Umbilical cord (tissue), 2 donors: ENCODE results near the gene RBL2. TPM values are rescaled to one million over a fixed set of nuclear protein-coding genes. Genes with fewer than 3 reads are reported as not detected.
"Not testable (repeated sequence)": the region's sequence is repeated elsewhere in the genome, so short reads cannot be mapped to it uniquely, and the experiment has no call there.

Experiments
- DNase-seq: peaks from one replicate; pipeline ENCODE4 v3.0.0-alpha.2; 2015; ENCODE audit warnings: low spot score
- total RNA-seq: library from RNA; depleted of rRNA; stranded (reverse); fragments of >200 nt; gene quantifications from one replicate; pipeline ENCODE4 v1.2.3, GENCODE V29; 2014; ENCODE audit warnings: low replicate concordance; ENCODE audit not compliant: insufficient read depth

Gene RBL2, protein sequence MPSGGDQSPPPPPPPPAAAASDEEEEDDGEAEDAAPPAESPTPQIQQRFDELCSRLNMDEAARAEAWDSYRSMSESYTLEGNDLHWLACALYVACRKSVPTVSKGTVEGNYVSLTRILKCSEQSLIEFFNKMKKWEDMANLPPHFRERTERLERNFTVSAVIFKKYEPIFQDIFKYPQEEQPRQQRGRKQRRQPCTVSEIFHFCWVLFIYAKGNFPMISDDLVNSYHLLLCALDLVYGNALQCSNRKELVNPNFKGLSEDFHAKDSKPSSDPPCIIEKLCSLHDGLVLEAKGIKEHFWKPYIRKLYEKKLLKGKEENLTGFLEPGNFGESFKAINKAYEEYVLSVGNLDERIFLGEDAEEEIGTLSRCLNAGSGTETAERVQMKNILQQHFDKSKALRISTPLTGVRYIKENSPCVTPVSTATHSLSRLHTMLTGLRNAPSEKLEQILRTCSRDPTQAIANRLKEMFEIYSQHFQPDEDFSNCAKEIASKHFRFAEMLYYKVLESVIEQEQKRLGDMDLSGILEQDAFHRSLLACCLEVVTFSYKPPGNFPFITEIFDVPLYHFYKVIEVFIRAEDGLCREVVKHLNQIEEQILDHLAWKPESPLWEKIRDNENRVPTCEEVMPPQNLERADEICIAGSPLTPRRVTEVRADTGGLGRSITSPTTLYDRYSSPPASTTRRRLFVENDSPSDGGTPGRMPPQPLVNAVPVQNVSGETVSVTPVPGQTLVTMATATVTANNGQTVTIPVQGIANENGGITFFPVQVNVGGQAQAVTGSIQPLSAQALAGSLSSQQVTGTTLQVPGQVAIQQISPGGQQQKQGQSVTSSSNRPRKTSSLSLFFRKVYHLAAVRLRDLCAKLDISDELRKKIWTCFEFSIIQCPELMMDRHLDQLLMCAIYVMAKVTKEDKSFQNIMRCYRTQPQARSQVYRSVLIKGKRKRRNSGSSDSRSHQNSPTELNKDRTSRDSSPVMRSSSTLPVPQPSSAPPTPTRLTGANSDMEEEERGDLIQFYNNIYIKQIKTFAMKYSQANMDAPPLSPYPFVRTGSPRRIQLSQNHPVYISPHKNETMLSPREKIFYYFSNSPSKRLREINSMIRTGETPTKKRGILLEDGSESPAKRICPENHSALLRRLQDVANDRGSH
- 83.1 TPM for total RNA-seq

DNA sequence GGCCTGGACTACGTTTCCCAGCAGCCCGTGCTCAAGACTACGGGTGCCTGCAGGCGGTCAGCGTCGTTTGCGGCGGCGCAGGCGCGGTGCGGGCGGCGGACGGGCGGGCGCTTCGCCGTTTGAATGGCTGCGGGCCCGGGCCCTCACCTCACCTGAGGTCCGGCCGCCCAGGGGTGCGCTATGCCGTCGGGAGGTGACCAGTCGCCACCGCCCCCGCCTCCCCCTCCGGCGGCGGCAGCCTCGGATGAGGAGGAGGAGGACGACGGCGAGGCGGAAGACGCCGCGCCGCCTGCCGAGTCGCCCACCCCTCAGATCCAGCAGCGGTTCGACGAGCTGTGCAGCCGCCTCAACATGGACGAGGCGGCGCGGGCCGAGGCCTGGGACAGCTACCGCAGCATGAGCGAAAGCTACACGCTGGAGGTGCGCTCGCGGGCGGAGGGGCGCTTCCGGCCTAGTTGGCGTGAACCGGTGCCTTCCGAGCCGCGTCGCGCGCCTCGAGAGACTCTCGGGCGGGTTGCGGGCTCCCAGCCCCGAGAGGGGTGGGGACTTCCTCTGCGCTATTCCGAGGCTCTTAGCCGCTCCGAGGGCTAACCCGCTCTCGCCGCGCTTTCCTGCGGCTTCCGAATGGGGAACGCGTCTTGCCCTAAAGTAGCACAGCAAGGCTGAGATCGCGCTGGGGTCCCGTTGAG is at the start of gene RBL2:
TSS of gene RBL2 (plus strand) at position 95 of the 689 bp plus-strand sequence. CDS start at position 181, 86 bp downstream.
- peak; percentile 90 for DNase-seq

DNA sequence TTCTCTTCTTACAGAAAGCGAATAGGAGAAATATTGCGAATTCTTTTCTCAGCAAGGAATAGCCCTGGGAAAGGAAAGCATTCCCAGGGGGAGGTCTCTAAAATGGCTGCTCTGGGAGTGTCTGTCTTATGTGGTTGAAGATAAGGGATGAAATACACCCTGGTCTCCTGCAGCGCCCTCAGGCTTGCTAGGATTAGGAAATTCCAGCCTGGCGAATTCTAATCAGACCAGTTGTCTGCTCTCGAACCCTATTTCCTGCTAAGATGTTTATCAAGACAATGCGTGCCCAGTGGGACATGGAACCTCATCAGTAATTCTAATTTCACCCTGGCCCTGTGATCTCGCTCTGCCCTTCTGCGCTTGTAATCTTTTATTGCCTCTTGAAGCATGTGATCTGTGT is 49.7 kb upstream of the RBL2 start:
- DNase-seq, result not testable (repeated sequence)

DNA sequence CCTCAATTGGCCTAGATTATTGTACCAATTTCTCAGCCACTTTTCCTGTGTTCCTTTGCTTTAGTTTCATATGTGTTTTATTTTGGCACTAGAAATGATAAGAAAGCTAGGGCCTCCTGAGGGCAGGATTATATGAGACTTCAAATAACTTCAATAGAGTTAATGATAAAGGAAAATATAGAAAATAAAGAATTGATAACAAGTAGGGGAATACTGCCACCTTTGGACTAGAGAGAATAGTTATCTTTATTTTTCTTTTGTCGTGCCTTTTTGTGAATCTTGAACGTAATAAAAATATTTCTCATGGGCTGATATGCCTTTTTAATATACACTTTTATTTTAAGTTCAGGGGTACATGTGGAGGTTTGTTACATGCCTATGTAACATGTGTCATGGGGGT is 29.3 kb upstream of the RBL2 start:
- no peak for DNase-seq

DNA sequence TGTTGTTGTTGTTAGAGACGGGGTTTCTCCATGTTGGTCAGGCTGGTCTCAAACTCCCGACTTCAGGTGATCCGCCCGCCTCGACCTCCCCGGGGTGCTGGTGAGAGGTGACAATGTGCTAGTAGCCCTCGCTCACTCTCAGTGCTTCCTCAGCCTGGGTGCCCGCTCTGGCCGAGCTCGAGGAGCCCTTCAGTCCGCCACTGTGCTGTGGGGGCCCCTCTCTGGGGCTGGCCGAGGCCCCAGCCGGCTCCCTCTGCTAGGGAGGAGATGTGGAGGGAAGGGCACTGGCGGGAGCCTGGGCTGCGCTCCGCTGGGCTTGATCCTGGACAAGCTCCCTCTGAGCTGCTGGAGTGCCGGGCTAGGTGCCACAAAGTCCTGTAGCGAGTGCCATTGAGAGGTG is 21.7 kb upstream of the RBL2 start:
- no peak for DNase-seq

DNA sequence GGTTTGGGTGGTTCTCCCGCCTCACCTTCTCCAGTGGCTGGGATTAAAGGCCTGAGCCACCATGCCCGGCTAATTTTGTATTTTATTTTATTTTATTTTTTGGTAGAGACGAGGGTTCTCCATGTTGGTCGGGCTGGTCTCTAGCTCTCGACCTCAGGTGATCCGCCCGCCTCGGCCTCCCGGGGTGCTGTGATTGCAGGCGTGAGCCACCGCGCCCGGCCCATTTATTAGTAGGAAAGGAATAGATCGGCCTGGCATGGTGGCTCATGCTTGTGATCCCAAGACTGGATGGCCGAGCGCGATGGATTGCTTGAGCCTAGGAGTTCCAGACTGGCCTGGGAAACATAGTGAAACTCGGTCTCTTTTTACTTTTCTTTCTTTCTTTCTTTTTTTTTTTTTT is 20.4 kb upstream of the RBL2 start:
- no peak for DNase-seq

DNA sequence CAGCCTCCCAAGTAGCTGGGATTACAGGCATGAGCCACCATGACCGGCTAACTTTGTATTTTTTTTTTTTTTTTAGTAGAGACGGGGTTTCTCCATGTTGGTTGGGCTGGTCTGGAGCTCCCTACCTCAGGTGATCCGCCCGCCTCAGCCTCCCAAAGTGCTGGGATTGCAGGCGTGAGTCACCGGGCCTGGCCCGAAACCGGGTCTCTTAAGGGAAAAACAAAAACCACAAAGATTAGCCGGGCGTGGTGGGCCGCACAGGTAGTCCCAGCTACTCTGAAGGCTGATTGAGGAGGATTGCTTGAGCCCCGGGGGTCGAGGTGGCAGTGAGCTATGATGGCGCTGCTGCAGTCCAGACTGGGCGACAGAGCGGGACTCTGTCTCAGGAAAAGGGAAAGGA is 19.9 kb upstream of the RBL2 start:
- DNase-seq, result no peak

DNA sequence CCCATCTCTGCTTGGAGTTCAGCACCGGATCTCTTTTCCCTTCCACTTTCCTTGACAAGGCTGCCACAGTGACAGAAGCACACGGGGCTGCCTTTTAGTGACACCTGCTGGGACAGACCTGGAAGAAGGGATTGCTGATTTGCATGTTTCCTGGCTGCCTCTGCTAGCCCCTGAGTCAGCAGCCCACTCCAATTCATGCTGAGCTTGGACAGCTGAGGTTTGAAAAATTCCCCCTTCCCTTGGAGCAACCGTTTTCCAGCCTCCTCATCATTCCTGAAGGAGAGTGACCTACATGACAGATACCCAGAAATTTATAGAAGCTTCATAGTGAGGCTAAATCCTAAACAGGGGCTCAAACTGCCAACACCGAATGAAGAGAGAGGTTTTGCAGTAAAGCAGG is 18.8 kb upstream of the RBL2 start:
- DNase-seq, result no peak

DNA sequence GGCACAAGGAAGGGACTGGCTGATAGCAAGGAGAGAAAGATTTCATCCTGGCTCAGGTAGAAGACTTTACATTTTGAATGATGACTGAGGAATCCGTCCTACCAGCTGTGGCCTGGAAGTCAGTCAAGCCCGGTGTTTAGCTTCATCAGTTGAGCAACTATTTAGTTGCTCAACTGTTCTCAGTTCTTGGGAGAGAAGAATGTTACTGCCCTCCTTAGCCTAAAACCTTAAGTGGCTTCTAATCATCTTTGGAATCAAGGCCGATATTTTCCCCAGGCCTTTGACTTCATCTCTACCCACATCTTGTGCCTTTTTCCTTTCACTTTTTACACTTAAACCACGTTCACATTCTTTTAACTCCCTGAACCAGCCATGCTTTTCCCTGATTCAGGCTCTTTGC is 17.3 kb upstream of the RBL2 start:
- no peak for DNase-seq

DNA sequence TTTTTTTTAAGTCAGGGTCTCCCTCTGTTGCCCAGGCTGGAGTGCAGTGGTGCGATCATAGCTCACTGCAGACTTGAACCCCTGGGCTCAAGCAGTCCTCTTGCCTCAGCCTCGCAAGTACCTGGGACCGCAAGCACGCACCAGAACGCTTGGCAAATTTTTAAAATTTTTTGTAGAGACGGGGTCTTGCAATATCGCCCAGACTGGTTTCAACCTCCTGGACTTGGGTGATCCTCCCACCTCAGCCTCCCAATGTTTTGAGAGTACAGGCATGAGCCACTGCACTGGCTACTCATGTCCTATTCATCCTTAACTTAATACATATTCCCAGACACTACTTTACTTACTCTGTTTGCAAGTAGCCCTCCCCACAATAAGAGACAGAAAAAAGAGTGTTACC is 16.3 kb upstream of the RBL2 start:
- DNase-seq, result no peak

DNA sequence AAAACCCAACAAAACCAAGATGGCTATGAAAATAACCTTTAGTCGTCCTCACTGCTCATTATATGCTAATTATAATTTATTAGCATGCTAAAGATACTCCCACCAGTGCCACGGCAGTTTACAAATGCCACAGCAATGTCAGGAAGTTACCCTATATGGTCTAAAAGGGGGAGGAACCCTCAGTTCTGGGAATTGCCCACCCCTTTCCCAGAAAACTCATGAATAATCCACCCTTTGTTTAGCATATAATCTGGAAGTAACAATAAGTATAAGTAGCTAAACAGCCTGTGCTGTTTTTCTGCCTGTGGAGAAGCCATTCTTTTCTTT is 14.9 kb upstream of the RBL2 start:
- not testable (repeated sequence) for DNase-seq

DNA sequence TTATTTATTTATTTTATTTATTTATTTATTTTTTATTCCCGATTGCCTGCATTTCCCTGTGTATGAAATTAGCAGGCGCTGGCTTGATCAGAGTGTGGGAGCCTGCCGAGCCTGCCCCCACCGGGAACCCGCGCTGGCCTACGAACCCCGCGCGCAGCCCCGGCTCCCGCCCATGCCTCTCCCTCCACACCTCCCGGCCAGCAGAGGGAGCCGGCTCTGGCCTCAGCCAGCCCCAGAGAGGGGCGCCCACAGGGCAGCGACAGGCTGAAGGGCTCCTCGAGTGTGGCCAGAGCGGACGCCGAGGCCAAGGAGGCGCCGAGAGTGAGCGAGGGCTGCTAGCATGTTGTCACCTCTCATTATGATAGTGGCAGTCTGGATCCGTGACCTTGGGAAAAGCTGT is 13.0 kb upstream of the RBL2 start:
- no peak for DNase-seq

DNA sequence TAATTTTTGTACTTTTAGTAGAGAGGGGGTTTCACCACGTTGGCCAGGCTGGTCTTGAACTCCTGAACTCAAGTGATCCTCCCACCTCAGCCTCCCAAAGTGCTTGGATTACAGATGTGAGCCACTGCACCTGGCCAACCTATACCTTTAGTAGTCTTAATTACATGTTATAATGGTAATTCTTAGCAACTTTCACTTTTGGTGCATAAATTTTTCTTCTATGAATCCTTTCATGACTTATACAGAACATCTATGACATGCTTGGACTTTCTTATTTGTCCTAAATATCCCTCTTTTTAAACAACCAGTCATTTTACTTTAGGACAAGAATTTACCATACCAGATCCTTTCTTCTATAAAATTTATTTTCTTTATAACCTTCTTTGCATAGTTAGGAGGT is 10.3 kb upstream of the RBL2 start:
- DNase-seq, result not testable (repeated sequence)

DNA sequence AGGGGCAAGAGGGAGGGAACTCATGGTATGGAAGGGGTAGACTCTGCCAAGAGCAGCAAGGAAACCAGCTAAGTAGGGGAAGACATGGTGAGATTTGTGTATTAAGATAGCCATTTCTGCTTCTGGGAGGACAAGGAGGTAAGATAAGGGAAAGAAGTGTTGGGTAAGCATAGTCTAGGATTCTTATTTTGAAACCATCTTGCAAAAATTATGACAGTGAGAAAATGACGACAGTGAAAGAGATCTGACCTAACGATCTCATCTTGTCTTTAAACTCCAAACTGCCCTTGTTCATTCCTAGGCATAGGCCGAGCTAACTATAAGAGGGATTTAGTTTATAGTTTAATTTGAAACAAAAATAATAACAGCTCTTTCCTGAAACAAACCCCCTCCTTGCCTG is 5.6 kb upstream of the RBL2 start:
- no peak for DNase-seq

DNA sequence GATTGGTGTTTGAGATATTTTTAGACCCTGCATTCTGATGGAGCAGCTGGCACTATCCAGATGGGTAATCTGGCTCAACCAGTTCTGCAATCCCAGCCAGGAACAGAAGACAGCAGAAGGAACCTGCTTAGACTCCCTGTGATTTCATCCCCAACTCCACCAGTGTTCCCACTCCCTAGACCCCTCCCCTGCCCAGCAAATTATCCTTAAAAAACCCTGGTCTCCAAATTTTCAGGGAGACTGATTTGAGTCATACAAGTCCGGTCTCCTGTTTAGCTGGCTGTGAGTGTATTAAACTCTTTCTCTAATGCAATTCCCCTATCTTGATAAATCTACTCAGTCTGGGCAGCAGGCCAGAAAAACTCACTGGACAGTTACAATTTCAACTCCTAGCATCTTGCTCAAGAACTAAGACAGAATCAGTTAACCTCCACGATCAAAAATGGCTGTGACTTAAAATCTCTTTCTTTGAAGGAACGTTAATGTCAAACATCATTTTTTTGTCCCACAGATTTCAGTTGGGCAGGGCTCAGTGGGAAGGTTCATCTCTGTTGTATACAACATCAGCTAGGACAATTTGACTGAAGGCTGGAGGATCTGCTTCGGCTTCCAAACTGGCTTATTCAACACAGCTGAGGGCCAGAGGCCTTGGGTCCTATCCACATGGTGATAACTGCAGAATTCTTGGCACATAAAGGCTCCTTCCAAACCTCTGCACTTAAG is 4.9 kb upstream of the RBL2 start:
- DNase-seq, result peak; percentile 26

DNA sequence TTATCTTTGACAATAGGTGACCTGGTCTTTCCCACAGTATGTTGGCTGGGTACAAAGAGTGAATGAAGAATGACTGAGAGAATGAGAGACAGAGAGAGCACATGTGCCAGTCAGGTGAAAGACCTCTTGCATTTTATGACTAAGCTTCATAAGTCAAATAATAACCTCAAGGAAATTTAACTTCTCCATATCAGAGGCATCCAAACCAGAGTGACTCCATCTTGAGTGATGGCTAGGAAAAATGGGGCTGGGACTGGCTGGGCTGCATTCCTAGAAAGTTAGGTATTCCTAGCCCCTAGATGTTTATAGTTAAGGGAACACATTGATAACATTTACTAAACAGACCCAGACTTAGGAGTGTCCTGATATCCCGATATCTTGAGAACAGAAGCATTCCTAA is 3.9 kb upstream of the RBL2 start:
- DNase-seq, result no peak

DNA sequence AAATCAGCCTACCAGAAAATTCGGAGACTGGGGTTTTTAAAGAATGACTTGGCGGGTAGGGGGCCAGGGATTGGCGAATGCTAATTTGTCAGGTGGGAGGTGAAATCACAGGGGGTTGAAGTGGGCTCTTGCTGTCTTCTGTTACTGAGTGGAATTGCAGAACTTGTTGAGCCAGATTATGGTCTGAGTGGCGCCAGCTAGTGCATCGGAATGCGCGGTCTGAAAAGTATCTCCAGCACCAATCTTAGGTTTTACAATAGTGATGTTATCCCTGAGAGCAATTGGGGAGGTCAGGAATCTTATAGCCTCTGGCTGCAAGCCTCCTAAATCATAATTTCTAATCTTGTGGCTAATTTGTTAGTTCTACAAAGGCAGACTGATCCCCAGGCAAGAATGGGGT is 762 bp upstream of the RBL2 start:
- peak; percentile 72 for DNase-seq

DNA sequence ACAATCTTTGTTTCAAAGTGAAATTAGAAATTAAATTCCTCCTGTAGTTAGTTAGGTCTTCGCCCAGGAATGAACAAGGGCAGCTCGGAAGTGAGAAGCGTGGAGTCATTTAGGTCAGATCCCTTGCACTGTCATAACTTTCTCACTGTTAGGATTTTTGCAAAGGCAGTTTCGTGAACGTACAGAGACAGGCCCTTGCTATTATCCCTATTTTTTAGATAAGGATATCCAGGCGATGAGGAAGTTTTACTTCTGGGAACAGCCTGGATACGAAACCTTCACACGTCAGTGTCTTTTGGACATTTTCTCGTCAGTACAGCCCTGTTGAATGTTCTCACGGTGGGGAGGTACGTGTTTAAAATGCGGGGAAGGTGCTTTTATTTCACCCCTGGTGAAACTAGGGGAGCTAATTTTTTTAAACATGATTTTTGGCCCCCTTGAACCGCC is 318 bp upstream of the RBL2 start:
- no peak for DNase-seq

DNA sequence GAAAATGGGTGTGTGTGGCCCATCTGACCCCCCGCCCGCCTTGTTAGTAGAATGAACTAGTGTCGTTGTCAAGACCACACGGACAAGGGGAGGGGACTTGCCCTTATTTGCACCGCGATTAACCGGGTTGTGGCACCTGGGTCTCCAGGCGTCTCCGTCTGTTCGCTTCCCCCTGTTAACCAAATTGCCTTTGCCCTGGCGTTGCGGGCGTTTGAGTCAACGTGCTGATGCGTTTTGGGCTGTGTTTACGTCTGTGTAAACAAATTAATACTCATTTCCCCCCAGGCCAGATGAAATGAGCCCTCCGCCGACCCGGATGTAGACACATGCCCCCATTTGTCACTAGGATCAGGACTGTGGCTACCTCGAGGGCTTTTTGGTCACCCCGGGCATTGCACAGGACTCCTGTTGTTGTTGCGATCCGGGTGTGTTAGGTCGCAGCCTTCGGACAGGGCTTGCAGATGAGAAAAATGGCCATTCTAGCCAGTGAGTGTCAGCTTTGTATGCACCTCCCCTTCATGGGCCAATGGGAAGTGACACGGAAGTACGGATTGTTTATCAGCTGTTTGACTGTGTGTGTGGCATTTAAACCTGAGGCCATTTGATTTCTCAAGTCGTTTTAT is 906 bp downstream of the RBL2 start:
- DNase-seq, result peak; percentile 91

DNA sequence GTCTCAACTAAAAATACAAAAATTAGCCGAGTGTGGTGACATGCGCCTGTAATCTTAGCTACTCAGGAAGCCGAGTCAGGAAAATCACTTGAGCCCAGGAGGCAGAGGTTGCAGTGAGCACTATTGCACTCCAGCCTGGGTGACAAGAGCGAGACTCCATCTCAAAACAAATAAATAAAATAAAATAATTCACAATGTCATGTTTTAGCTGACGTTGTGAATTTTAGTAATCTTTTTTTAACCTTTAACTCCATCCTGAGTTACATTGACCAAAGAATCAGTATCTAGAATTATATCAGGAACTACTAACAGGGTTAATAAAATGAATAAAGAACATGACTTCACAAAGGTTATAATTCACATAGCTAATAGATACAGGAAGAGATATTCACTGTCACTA is 5.9 kb downstream of the RBL2 start:
- no peak for DNase-seq

DNA sequence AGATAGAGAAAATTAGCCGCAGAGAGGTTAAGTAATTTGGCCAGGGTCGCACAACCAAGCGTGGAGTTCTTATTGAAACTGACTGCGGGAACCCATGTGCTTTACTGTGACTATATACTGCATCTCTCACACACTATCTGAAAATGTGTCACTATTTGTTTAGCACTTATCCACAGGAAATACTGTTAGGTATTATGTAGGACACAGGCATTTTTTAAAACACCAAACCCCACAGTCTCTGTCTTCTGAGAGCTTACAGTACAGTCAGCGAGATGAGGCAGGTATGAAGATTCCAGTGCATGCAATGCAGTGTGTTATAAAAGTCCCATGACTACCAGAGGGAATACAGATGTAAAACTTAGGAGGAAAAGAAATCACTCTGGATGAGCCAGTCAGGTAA is 11.3 kb downstream of the RBL2 start:
- DNase-seq, result no peak

DNA sequence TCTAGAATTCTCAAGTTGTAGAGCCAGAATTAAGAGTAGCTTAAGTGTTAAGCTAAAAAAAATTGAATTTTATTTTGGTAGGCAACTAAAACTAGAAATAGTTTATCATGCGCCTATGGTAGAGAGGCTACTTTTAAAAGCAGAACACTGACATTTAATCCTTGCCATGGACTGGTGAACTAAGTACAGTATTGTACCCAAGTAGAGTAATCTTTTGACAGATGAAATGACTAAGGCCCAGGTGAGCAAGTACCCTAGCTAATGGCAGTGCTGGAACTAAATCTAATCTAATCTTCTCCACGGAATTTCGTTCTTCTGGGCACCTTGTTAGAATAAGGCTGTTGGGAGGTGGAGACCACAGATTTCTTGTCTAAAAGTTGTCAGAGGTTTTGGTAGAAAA is 11.8 kb downstream of the RBL2 start:
- no peak for DNase-seq
